Fibroblast of lung (primary cell): Measurements from ENCODE around the gene CMBL. TPM values are rescaled to one million over a fixed set of nuclear protein-coding genes. Genes with fewer than 3 reads are reported as not detected.

Source experiments
- DNase-seq, 2 donors: peaks; one replicate each; pipeline versions ENCODE4 v3.0.0 to v3.0.0-alpha.2; 2010; ENCODE audit warnings: low read depth in 2 of 2
- H2AFZ ChIP-seq: 2 replicates; pipeline ENCODE4 v1.5.1; 2012; ENCODE audit warnings: low read length, control low read depth, inconsistent platforms
- H3K27ac ChIP-seq: 2 replicates; pipeline ENCODE4 v1.5.1; 2011; ENCODE audit warnings: low read length, control low read depth; ENCODE audit not compliant: insufficient read depth
- H3K27me3 ChIP-seq: 2 replicates; pipeline ENCODE4 v1.5.1; 2011; ENCODE audit warnings: mild to moderate bottlenecking, low read length; ENCODE audit not compliant: control insufficient read depth, insufficient read depth
- H3K36me3 ChIP-seq: 2 replicates; pipeline ENCODE4 v1.5.1; 2011; ENCODE audit warnings: low read length; ENCODE audit not compliant: control insufficient read depth, insufficient read depth
- H3K4me1 ChIP-seq: 2 replicates; pipeline ENCODE4 v1.5.1; 2011; ENCODE audit warnings: low read length; ENCODE audit not compliant: control insufficient read depth, insufficient read depth; ENCODE audit errors: extremely low read depth
- H3K4me2 ChIP-seq: 2 replicates; pipeline ENCODE4 v1.5.1; 2011; ENCODE audit warnings: low read length, control low read depth; ENCODE audit not compliant: insufficient read depth; ENCODE audit errors: extremely low read depth
- H3K4me3 ChIP-seq, 4 experiments: fragments of 200-600 bp in 1 of 4; sonication (generic) in 1 of 4; replicated peaks in 1 of 4; 2 replicates each; pipeline ENCODE4 v1.5.1; 2011 to 2016; ENCODE audit warnings: low read length in 4 of 4, low read depth in 3 of 4, mild to moderate bottlenecking in 3 of 4, control low read depth in 2 of 4, inconsistent platforms in 1 of 4, mixed read lengths in 1 of 4; ENCODE audit not compliant: insufficient read depth in 1 of 4; ENCODE audit errors: control extremely low read depth in 1 of 4
- H3K79me2 ChIP-seq: 2 replicates; pipeline ENCODE4 v1.5.1; 2012; ENCODE audit warnings: mild to moderate bottlenecking, low read length, inconsistent platforms; ENCODE audit not compliant: control insufficient read depth, insufficient read depth
- H3K9ac ChIP-seq: 2 replicates; pipeline ENCODE4 v1.5.1; 2011; ENCODE audit warnings: mild to moderate bottlenecking, low read length, control low read depth; ENCODE audit not compliant: insufficient read depth
- H3K9me3 ChIP-seq: 2 replicates; pipeline ENCODE4 v1.5.1; 2012; ENCODE audit warnings: low read depth, low read length; ENCODE audit not compliant: control insufficient read depth, insufficient read depth
- H4K20me1 ChIP-seq: 2 replicates; pipeline ENCODE4 v1.5.1; 2011; ENCODE audit warnings: low read length; ENCODE audit not compliant: control insufficient read depth, insufficient read depth; ENCODE audit errors: extremely low read depth
- EZH2 ChIP-seq: IDR thresholded peaks from 2 replicates; pipeline ENCODE4 v1.5.1; 2012; ENCODE audit warnings: low read length, control low read depth, mild to moderate bottlenecking; ENCODE audit errors: missing control alignments
- polyA plus RNA-seq, 2 donors: library from polyadenylated mRNA; depleted of rRNA in 1 of 2; stranded (reverse) in 1 of 2; unstranded in 1 of 2; fragments of >200 nt; gene quantifications; 2 replicates each; pipeline ENCODE4 v1.2.1, GENCODE V29; 2011 to 2012; ENCODE audit warnings: missing spikeins in 1 of 2
- total RNA-seq: library from RNA; depleted of rRNA; stranded (reverse); fragments of >200 nt; gene quantifications from 2 replicates; pipeline ENCODE4 v1.2.1, GENCODE V29; 2014
- TF ChIP-seq, protein P1 (sequence below), 2 donors: IDR thresholded peaks in 1 of 2; conservative IDR thresholded peaks in 1 of 2; 1 replicate in 1 of 2; 2 replicates in 1 of 2; pipeline ENCODE4 v1.5.1; 2011 to 2012; ENCODE audit warnings: low read length in 2 of 2, control low read depth in 1 of 2, inconsistent platforms in 1 of 2, low read depth in 1 of 2, mild to moderate bottlenecking in 1 of 2

CMBL gene
- total and polyA plus RNA-seq, 2 donors (not counting 1 experiment from before 2014, with no cell fraction given) = 18.6 to 20.8 TPM

DNA sequence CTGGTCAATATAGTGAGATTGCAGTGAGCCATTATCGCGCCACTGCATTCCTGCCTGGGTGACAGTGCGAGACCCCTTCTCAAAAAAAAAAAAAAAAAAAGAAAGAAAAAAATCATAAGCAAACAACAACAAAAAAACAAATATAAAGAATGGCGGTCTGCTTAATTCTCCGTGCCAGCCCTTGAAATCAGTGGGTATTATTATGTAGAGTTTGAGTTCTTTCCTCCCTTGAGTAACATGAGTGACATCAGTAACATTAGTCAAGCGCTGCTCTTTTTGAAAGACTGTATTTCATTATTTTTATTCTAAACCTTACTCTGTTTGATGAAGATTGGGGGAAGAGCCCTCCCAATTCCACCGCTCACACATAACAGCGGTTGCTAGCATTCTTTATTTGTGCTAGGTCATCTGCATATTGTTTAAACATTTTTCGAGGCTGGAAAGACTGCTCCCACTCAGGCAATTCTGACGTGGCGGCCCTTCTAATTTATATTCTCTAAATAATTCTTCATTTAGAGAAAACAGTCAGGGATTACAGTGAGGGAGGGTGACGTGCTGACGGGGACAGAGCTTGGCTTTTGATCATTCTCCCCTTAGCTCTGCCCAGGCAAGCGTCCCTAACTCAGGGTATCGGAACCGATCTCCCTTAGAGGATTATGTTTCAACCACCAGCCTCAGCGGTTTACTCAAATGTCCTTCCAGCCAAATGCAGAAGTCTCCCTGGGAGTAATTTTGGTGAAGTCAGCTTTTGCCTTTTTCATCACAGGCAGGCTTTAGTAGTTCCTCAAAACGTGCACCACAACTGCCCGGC is 44.9 kb upstream of the CMBL start:
- peak; percentile 56 to 73 for DNase-seq
- no peaks in the 10 kb centered on the region for H3K9me3 ChIP-seq
- peak overlapping the region; percentile 62 for H2AFZ ChIP-seq

DNA sequence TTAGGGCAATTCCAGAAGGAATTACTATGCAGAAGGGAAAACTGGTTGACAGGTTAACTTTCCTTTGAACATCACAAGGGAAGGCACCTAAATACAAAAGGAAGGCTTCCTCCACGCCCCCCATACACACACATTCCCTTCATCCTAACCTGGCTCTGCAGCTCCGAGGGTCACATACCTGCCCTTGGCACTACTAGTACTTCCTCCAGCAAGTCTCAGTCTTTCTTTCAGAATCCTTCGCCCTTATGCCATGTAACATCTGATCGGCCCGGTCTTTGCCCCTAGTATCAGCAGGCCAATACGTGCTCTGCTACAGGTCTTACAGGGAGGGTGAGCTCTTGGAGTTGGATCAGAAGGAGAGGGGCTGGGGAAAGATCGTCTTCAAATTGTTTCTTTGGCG is 44.2 kb upstream of the CMBL start:
- Histone ChIP-seq H3K4me2 (no peak overlapping the region), H3K27me3 (no peaks in the 10 kb centered on the region), H3K4me1 (peaks cover 8% of the 10 kb centered on the region), H2AFZ (no peak overlapping the region), H3K27ac (no peak overlapping the region), H4K20me1 (no peaks in the 10 kb centered on the region), H3K4me3 (peak overlapping the region in 1 of 4 experiments; percentile 80), H3K79me2 (peaks cover 33% of the 10 kb centered on the region), H3K9ac (no peak overlapping the region), H3K9me3 (no peaks in the 10 kb centered on the region), H3K36me3 (no peaks in the 10 kb centered on the region)
- no peak for DNase-seq
- no peak for TF ChIP-seq EZH2
- TF ChIP-seq, protein P1, sequence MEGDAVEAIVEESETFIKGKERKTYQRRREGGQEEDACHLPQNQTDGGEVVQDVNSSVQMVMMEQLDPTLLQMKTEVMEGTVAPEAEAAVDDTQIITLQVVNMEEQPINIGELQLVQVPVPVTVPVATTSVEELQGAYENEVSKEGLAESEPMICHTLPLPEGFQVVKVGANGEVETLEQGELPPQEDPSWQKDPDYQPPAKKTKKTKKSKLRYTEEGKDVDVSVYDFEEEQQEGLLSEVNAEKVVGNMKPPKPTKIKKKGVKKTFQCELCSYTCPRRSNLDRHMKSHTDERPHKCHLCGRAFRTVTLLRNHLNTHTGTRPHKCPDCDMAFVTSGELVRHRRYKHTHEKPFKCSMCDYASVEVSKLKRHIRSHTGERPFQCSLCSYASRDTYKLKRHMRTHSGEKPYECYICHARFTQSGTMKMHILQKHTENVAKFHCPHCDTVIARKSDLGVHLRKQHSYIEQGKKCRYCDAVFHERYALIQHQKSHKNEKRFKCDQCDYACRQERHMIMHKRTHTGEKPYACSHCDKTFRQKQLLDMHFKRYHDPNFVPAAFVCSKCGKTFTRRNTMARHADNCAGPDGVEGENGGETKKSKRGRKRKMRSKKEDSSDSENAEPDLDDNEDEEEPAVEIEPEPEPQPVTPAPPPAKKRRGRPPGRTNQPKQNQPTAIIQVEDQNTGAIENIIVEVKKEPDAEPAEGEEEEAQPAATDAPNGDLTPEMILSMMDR (conservative IDR thresholded peaks at IDR 0.05 in 1 of 2, IDR thresholded peaks at IDR 0.05 in 1 of 2; ENCODE audit: low read depth in 1 of 2, low read length in 2 of 2) = no peak

More for the DNA sequence above, 44.9 kb upstream of the CMBL start:
- H3K4me3 ChIP-seq = peak overlapping the region; percentile 80 to 92 (median 86)
- peaks cover 8% of the 10 kb centered on the region for H3K4me1 ChIP-seq
- H3K27me3 ChIP-seq = no peaks in the 10 kb centered on the region
- no peaks in the 10 kb centered on the region for H3K36me3 ChIP-seq
- H3K79me2 ChIP-seq = peaks cover 40% of the 10 kb centered on the region
- peak overlapping the region; percentile 98 for H3K27ac ChIP-seq
- no peak for TF ChIP-seq EZH2
- TF ChIP-seq, protein P1 (conservative IDR thresholded peaks at IDR 0.05 in 1 of 2, IDR thresholded peaks at IDR 0.05 in 1 of 2; ENCODE audit: low read depth in 1 of 2, low read length in 2 of 2) = no peak
- H3K9ac ChIP-seq = peak overlapping the region; percentile 95
- H4K20me1 ChIP-seq = peaks cover 2% of the 10 kb centered on the region
- H3K4me2 ChIP-seq = peak overlapping the region; percentile 96

DNA sequence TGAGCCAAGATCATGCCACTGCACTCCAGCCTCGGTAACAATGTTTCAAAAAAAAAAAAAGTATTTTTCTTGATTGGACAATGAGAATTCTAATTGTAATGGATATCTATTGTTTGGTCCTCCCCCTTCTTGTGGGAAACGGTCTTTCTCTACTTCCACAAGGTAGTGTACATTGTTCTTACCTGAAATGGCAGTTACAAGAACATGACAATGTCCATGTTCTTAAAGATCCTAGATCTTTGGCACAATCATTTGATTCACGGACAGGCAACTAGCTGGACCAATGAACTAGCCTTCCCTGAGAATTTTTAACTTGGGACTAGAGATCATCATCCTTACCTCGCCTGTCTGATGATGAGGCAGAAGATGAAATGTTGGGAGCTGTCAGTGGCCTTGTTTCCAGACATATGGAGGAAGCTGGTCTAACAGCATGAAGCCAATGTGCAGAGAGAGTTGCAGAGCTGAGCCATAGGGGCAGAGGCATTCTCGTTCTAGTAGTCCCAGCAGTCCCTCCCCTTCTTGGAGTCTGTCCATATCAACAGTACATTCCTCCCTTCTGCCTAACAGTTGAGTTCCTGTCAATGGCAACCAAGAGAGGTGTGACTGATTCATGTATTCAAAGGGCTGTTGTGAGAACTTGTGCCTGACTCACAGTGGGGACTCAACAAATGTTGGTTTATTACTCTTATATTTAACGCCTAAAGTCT is 43.6 kb upstream of the CMBL start:
- Histone ChIP-seq H3K36me3 (no peaks in the 10 kb centered on the region), H3K79me2 (peaks cover 27% of the 10 kb centered on the region), H4K20me1 (no peaks in the 10 kb centered on the region), H2AFZ (no peak overlapping the region), H3K9ac (no peak overlapping the region), H3K4me3 (no peak overlapping the region), H3K4me1 (peaks cover 8% of the 10 kb centered on the region), H3K9me3 (no peaks in the 10 kb centered on the region), H3K4me2 (no peak overlapping the region), H3K27ac (no peak overlapping the region), H3K27me3 (no peaks in the 10 kb centered on the region)
- TF ChIP-seq EZH2 = no peak
- TF ChIP-seq, protein P1 (conservative IDR thresholded peaks at IDR 0.05 in 1 of 2, IDR thresholded peaks at IDR 0.05 in 1 of 2; ENCODE audit: low read depth in 1 of 2, low read length in 2 of 2) = no peak
- DNase-seq = peak; percentile 81 to 90
